Muscle of leg (tissue), 11 donors: ENCODE data around the gene TBC1D22A. TPM values are rescaled to one million over a fixed set of nuclear protein-coding genes. Genes with fewer than 3 reads are reported as not detected.

Experiments used
- DNase-seq: peaks from one replicate; pipeline ENCODE4 v3.0.0; 2013
- H3K27ac ChIP-seq: one replicate; pipeline ENCODE4 v1.5.1; 2013; ENCODE audit warnings: mild to moderate bottlenecking, low read length, control low read depth
- H3K27me3 ChIP-seq: one replicate; pipeline ENCODE4 v1.6.1; 2013; ENCODE audit warnings: low read length; ENCODE audit not compliant: control insufficient read depth, insufficient read depth
- H3K36me3 ChIP-seq: one replicate; pipeline ENCODE4 v1.6.1; 2013; ENCODE audit warnings: low read length; ENCODE audit not compliant: control insufficient read depth, insufficient read depth
- H3K4me1 ChIP-seq: one replicate; pipeline ENCODE4 v1.6.1; 2013; ENCODE audit warnings: low read length; ENCODE audit not compliant: control insufficient read depth, insufficient read depth
- H3K4me3 ChIP-seq: one replicate; pipeline ENCODE4 v1.5.1; 2013; ENCODE audit warnings: low read length, control low read depth
- H3K9me3 ChIP-seq: replicated peaks from 2 replicates; pipeline ENCODE4 v1.6.1; 2013; ENCODE audit warnings: low read depth, low read length; ENCODE audit not compliant: control insufficient read depth
- WGBS: methylation state at CpG from one replicate; pipeline ENCODE4 v1.1.5; 2013; ENCODE audit warnings: missing lambda C conversion rate; ENCODE audit not compliant: insufficient coverage; 5-methylcytosine and 5-hydroxymethylcytosine counted together
- polyA plus RNA-seq, 8 donors: library from polyadenylated mRNA; unstranded; fragments of 120-200 nt; gene quantifications; one replicate each; pipeline versions ENCODE4 v1.2.1 to v1.2.3, GENCODE V29; 2013; ENCODE audit warnings: inconsistent platforms in 1 of 8, low replicate concordance in 1 of 8; ENCODE audit not compliant: insufficient read length in 8 of 8, insufficient read depth in 1 of 8
- total RNA-seq: library from RNA; stranded (reverse); fragments of 120-200 nt; gene quantifications from one replicate; pipeline ENCODE4 v1.2.4, GENCODE V29; 2013

TBC1D22A gene
- total and polyA plus RNA-seq, 9 donors, result 8.0 to 16.9 (median 15.6) TPM

DNA sequence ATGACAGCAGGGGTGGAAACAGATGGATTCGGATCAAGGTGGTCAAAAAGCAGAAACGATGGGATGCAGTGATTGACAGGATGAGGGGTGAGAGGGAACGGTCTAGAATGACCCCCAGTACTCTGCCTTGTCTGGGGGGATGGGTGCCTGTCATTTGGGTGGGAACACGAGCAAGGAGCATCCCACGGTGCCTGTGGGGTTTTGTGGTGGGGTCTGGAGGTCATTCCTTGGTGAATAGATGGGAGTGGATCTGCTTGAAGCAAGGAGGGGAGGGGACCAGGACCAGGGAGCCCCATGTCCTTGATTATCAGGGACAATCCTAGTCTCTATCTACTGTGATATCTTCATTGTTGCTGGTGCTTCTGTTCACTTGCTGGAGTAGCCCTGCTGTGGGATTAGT, 16.3 kb upstream of the TBC1D22A start:
- no peak for DNase-seq
- 69% methylated on average over 5 of the region's 5 CpGs for WGBS
- Histone ChIP-seq H3K27me3 (peaks cover 13% of the 10 kb centered on the region), H3K4me3 (no peak overlapping the region), H3K27ac (no peak overlapping the region), H3K36me3 (no peaks in the 10 kb centered on the region), H3K9me3 (no peaks in the 10 kb centered on the region), H3K4me1 (peaks cover 34% of the 10 kb centered on the region)

DNA sequence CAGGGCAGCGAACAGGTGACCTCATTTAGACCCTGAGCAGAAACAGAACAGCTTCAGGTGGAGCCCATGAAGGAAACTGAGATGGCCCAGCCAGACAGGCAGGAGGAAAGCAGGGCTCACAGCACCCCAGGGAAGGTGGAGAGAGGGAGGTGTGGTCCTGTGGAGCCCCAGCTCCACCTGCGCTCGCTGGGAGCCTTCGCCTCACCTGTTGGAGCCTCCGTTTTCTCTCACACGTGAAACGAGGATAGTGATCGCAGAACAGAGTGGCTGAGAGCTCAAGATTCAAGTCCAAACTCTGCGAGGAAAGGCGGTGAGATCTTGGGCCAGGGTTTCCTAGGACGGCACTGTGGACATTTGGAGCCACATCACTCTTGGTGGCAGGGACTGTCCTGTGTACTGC, 15.8 kb upstream of the TBC1D22A start:
- Histone ChIP-seq H3K27ac (no peak overlapping the region), H3K9me3 (no peaks in the 10 kb centered on the region), H3K4me1 (peaks cover 38% of the 10 kb centered on the region), H3K36me3 (no peaks in the 10 kb centered on the region), H3K4me3 (no peak overlapping the region), H3K27me3 (peaks cover 13% of the 10 kb centered on the region)
- DNase-seq, result no peak
- 72% methylated on average over 11 of the region's 11 CpGs for WGBS

DNA sequence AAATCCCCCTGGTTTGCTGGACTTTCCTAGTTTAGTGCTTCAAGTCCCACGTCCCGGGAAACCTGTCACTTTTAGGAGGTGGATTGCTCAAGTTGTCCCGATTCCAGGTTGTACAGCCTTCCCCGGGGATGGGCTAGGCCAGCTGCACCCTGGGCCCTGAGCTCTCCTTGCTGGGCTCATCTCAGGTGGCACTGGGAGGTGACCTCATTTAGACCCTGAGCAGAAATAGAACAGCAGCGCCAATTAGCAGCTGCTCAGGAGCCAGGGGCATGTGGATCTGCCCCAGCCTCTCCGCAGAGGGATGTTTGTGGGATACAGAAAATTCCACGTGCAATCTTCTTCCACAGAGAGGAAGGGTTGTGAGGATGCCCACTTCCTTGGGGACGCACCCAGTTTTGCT, 14.8 kb upstream of the TBC1D22A start:
- Histone ChIP-seq H3K27me3 (peaks cover 13% of the 10 kb centered on the region), H3K36me3 (no peaks in the 10 kb centered on the region), H3K4me1 (peaks cover 48% of the 10 kb centered on the region), H3K9me3 (no peaks in the 10 kb centered on the region), H3K4me3 (no peak overlapping the region), H3K27ac (no peak overlapping the region)
- no peak for DNase-seq
- 60% methylated on average over 6 of the region's 8 CpGs for WGBS

DNA sequence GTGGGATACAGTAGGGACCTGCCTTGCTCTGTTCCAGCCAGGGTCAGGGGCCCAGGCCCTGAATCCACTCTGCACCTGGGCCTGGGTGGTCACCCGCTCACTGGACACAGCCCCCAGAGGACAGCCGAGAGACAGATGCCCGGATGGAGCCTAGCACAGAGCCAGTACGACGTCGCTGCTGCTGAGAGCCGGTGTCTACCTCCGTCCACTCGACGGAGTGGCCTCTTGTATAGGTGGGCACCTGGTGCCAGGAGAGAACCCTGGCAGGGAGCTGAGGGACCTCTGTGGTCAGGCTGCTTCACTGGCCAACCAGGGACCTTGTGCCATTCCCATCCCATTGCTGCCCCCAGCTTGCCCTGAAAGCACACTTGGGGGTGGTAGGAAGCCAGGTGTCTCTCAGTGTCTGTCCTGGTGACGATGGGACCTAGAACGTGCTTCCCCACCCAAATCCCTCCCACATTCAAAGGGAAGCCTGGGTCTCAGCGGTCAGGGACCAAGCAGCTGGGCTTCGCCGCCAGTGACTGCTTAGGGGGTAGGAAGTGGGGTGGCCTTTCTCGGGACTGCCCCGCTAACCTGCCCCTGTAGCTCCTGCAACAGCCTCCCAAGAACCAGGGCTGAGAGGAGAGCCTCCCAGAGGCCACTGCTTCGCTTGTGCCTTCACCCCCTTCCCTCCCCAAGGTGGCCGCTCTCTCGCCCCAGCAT, 14.1 kb upstream of the TBC1D22A start:
- Histone ChIP-seq H3K4me1 (peaks cover 54% of the 10 kb centered on the region), H3K4me3 (no peak overlapping the region), H3K27me3 (peaks cover 13% of the 10 kb centered on the region), H3K9me3 (no peaks in the 10 kb centered on the region), H3K27ac (no peak overlapping the region), H3K36me3 (no peaks in the 10 kb centered on the region)
- DNase-seq, result no peak
- 81% methylated on average over 5 of the region's 20 CpGs for WGBS

DNA sequence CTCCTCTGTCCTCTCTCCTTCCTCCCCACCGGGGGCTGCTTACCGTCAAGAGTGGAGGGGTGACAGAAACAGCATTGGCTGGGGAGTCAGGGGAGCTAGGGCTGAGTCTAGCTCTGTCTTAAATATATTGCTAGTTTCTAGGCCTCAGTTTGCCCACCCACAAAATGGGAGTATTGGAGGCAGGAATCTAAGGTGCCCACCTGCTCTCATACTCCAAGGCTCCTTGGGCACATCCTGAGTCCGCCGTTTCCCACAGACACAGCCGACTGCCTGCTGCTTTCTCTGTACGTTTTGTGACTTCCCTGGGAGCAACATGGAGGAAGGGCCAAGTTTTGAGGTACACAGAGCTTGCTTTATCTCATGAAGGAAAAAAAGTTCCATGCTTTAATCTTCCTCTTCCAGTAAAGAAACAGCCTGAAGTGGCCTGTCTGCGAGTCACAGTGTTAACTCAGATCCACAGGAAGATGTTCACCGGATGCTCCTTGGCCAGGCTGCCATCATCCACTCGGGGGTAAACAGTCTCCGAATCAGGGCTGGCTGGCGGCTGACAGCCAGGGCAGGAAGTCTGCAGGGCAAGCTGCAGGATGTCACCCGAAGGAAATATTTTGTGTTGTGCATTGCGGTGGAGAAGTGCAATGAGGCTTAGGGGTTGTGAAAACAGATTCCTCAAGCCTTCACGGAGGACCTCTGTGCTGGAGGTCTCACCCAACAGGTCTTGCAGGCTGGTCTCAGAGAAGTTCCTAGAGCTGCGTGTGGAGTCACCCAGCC, 13.4 kb upstream of the TBC1D22A start:
- Histone ChIP-seq H3K4me1 (peaks cover 61% of the 10 kb centered on the region), H3K4me3 (no peak overlapping the region), H3K27ac (peak overlapping the region; percentile 20), H3K27me3 (peaks cover 13% of the 10 kb centered on the region), H3K36me3 (no peaks in the 10 kb centered on the region), H3K9me3 (no peaks in the 10 kb centered on the region)
- peak; percentile 39 for DNase-seq
- 20% methylated on average over 9 of the region's 15 CpGs for WGBS

DNA sequence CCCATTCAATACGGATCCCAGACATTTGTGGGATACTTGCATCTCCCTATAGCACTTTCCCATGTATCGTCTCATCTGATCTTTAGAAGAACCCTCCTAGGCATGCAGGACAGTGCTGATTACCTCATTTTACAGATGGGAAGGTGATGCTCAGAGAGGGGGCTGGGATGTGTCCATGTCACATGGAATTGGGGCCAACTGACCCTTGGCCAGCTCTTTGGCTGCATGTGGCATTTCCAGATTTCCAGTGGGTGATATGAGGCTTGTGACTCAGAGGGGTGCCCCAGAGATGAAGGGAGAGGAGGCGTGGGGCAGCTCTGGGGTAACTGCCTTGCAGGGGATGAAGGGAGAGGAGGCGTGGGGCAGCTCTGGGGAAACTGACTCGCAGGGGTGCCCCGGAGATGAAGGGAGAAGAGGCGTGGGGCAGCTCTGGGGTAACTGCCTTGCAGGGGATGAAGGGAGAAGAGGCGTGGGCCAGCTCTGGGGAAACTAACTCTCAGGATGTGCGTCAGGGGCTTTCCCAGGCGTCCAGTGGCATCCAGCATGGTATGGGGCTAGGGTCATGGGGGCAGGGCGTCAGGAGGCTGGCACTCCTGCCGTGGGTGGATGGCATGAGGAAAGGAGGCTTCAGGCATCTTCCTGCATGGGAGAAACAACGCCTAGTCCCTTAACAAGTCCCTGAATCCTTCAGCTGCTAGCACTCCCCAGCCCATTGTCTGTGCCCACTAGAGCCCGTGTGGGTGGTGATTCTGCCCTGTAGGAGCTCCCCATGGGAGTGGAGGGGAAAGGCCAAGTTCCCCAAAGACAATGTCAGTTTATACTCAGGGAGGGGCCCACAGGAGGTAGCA, 12.5 kb upstream of the TBC1D22A start:
- H3K4me1 ChIP-seq, result peaks cover 69% of the 10 kb centered on the region
- peaks cover 13% of the 10 kb centered on the region for H3K27me3 ChIP-seq
- DNase-seq, result no peak
- 77% methylated on average over 10 of the region's 14 CpGs for WGBS
- H3K9me3 ChIP-seq, result no peaks in the 10 kb centered on the region
- H3K36me3 ChIP-seq, result no peaks in the 10 kb centered on the region
- no peak overlapping the region for H3K4me3 ChIP-seq
- peak overlapping the region; percentile 42 for H3K27ac ChIP-seq

DNA sequence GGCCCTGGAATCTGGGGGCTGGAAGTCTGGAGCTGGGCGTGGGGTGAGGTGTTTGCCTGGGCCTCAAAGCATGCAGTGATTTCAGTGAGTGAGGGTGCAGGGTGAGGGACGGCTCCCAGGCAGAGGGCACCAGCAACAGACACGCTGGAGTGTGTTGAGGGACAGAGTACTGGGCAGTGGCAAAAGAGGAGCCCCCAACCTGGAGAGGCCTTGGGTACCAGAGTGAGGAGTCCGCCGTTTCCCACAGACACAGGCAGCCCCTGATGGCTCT, 12.0 kb upstream of the TBC1D22A start:
- Histone ChIP-seq H3K27ac (peak overlapping the region; percentile 42), H3K36me3 (no peaks in the 10 kb centered on the region), H3K27me3 (peaks cover 13% of the 10 kb centered on the region), H3K4me3 (no peak overlapping the region), H3K4me1 (peaks cover 71% of the 10 kb centered on the region), H3K9me3 (no peaks in the 10 kb centered on the region)
- WGBS, result 64% methylated on average over 5 of the region's 5 CpGs
- no peak for DNase-seq

DNA sequence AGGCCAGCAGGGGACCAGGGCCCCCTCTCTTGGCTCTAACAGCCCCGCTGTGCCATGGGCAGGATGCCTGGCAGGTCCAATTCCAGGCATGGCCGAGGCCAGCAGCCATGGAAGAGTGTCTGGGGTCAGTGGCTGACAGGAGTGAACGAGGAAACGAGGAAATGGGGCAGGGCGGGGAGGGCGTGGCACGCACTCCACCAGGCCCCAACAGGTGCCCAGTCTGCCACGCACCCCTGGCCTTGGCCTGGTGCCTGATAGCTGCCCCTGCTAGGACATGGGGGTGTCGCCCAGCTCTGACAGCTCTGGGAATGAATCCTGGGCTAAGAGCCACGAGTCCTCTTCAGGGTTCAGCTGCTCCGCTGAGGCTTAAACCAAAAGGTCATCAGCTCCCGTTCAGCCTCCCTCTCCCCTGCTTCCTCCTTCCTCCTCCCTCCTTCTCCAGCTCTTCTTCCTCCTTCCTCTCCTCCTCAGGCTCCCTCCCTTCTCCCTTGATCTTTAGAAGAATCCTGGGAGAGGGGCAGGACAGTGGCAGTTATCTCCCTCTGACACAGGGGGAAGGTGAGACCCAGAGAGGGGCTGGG, 11.5 kb upstream of the TBC1D22A start:
- H3K27ac ChIP-seq, result peak overlapping the region; percentile 42
- DNase-seq, result peak; percentile 53
- 52% methylated on average over 9 of the region's 12 CpGs for WGBS
- no peaks in the 10 kb centered on the region for H3K9me3 ChIP-seq
- H3K4me1 ChIP-seq, result peaks cover 71% of the 10 kb centered on the region
- no peaks in the 10 kb centered on the region for H3K36me3 ChIP-seq
- H3K4me3 ChIP-seq, result no peak overlapping the region
- peaks cover 13% of the 10 kb centered on the region for H3K27me3 ChIP-seq

DNA sequence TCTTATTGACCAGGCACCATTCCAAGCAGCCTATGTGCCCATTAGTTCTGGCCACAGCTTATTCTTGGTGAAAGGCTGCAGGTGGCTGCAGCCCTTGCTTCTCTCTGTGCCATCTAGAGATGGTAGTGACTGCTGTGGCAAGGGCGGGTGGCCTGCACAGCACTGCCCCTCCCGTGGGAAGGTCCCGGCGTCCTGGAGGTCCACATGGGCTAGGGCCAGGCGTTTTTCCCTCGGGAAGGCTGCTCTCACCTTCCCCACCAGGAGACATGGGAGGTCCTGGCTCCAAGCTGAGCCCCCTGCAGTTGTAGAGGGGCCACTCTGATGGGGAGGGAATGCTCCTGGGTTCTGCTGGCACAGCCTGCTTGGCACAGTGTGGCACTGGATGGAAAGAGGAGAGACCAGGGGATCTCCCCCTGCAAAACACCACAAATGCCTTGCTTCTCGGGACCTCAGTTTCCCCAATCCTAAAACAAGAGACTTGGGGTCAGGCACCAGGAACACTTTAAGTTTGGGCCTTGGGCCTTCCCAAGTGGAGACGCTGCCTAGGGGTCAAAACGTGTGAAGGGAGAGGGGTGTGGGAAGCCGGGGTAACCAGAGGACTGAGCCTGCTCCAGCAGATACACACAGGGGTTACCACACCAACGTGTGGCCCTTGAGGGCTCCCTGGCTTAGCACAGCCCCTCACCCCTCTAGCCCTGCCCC, 10.0 kb upstream of the TBC1D22A start:
- Histone ChIP-seq H3K4me1 (peaks cover 67% of the 10 kb centered on the region), H3K27ac (no peak overlapping the region), H3K36me3 (no peaks in the 10 kb centered on the region), H3K9me3 (peaks cover 2% of the 10 kb centered on the region), H3K4me3 (no peak overlapping the region), H3K27me3 (peaks cover 7% of the 10 kb centered on the region)
- no peak for DNase-seq
- 91% methylated on average over 4 of the region's 11 CpGs for WGBS
